Ishikawa (cell line): Measurements from ENCODE around the gene AKNA.
"Not testable (repeated sequence)": the region's sequence is repeated elsewhere in the genome, so short reads cannot be mapped to it uniquely, and the experiment has no call there.

ENCODE experiments used
- CEBPB ChIP-seq: IDR thresholded peaks from 2 replicates; pipeline ENCODE4 v1.6.1; 2012
- CREB1 ChIP-seq: IDR thresholded peaks from 2 replicates; pipeline ENCODE4 v1.6.1; 2012; ENCODE audit warnings: low read depth
- EGR1 ChIP-seq: IDR thresholded peaks from 2 replicates; pipeline ENCODE4 v1.6.1; 2012
- EP300 ChIP-seq: IDR thresholded peaks from 2 replicates; pipeline ENCODE4 v1.6.1; 2012; ENCODE audit warnings: borderline replicate concordance
- FOXM1 ChIP-seq: IDR thresholded peaks from 2 replicates; pipeline ENCODE4 v1.6.1; 2012; ENCODE audit warnings: low read depth, borderline replicate concordance
- NFIC ChIP-seq: IDR thresholded peaks from 2 replicates; pipeline ENCODE4 v1.6.1; 2012
- RAD21 ChIP-seq: IDR thresholded peaks from 2 replicates; pipeline ENCODE4 v1.6.1; 2012; ENCODE audit warnings: low read depth
- TAF1 ChIP-seq: IDR thresholded peaks from 2 replicates; pipeline ENCODE4 v1.6.1; 2012; ENCODE audit warnings: low read depth, mild to moderate bottlenecking
- TCF12 ChIP-seq: IDR thresholded peaks from 2 replicates; pipeline ENCODE4 v1.6.1; 2012; ENCODE audit warnings: low read depth
- TEAD4 ChIP-seq: IDR thresholded peaks from 2 replicates; pipeline ENCODE4 v1.6.1; 2012
- YY1 ChIP-seq: IDR thresholded peaks from 2 replicates; pipeline ENCODE4 v1.6.1; 2012; ENCODE audit warnings: low read depth
- ZBTB7A ChIP-seq: IDR thresholded peaks from 2 replicates; pipeline ENCODE4 v1.6.1; 2012; ENCODE audit warnings: low read depth
- TF ChIP-seq, protein P1 (sequence below): IDR thresholded peaks from 2 replicates; pipeline ENCODE4 v1.6.1; 2012
- TF ChIP-seq, protein P2 (sequence below): IDR thresholded peaks from 2 replicates; pipeline ENCODE4 v1.6.1; 2012
- TF ChIP-seq, protein P3 (sequence below): IDR thresholded peaks from 2 replicates; pipeline ENCODE4 v1.6.1; 2012; ENCODE audit warnings: low read depth, mild to moderate bottlenecking

AKNA gene

DNA sequence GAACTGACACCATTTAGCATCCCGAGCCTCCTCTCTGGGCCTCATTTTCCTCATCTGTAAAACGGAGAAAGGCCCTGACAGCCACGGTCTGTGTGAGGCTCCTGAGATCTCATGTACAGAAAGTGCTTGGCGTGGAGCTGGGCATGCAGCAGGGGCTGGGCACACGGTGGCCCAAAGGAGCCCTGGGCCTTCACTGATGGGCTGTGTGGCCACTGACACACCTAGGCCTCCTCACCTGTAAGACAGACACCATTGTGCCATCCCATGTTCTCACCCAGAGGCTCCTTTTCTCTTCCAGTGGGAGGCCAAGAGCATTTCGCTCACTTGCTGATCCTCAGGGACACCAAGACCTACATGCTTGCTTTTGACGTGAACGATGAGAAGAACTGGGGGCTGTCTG is 63.3 kb downstream of the AKNA start:
- TF ChIP-seq CEBPB (no peak), NFIC (no peak), RAD21 (no peak), TEAD4 (no peak), EGR1 (no peak), TAF1 (no peak), FOXM1 (no peak), TCF12 (no peak), YY1 (no peak), CREB1 (no peak), EP300 (no peak), ZBTB7A (no peak)
- TF ChIP-seq, protein P1, sequence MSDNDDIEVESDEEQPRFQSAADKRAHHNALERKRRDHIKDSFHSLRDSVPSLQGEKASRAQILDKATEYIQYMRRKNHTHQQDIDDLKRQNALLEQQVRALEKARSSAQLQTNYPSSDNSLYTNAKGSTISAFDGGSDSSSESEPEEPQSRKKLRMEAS = no peak
- TF ChIP-seq, protein P2, sequence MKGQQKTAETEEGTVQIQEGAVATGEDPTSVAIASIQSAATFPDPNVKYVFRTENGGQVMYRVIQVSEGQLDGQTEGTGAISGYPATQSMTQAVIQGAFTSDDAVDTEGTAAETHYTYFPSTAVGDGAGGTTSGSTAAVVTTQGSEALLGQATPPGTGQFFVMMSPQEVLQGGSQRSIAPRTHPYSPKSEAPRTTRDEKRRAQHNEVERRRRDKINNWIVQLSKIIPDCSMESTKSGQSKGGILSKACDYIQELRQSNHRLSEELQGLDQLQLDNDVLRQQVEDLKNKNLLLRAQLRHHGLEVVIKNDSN = no peak
- TF ChIP-seq, protein P3, sequence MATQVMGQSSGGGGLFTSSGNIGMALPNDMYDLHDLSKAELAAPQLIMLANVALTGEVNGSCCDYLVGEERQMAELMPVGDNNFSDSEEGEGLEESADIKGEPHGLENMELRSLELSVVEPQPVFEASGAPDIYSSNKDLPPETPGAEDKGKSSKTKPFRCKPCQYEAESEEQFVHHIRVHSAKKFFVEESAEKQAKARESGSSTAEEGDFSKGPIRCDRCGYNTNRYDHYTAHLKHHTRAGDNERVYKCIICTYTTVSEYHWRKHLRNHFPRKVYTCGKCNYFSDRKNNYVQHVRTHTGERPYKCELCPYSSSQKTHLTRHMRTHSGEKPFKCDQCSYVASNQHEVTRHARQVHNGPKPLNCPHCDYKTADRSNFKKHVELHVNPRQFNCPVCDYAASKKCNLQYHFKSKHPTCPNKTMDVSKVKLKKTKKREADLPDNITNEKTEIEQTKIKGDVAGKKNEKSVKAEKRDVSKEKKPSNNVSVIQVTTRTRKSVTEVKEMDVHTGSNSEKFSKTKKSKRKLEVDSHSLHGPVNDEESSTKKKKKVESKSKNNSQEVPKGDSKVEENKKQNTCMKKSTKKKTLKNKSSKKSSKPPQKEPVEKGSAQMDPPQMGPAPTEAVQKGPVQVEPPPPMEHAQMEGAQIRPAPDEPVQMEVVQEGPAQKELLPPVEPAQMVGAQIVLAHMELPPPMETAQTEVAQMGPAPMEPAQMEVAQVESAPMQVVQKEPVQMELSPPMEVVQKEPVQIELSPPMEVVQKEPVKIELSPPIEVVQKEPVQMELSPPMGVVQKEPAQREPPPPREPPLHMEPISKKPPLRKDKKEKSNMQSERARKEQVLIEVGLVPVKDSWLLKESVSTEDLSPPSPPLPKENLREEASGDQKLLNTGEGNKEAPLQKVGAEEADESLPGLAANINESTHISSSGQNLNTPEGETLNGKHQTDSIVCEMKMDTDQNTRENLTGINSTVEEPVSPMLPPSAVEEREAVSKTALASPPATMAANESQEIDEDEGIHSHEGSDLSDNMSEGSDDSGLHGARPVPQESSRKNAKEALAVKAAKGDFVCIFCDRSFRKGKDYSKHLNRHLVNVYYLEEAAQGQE = no peak

DNA sequence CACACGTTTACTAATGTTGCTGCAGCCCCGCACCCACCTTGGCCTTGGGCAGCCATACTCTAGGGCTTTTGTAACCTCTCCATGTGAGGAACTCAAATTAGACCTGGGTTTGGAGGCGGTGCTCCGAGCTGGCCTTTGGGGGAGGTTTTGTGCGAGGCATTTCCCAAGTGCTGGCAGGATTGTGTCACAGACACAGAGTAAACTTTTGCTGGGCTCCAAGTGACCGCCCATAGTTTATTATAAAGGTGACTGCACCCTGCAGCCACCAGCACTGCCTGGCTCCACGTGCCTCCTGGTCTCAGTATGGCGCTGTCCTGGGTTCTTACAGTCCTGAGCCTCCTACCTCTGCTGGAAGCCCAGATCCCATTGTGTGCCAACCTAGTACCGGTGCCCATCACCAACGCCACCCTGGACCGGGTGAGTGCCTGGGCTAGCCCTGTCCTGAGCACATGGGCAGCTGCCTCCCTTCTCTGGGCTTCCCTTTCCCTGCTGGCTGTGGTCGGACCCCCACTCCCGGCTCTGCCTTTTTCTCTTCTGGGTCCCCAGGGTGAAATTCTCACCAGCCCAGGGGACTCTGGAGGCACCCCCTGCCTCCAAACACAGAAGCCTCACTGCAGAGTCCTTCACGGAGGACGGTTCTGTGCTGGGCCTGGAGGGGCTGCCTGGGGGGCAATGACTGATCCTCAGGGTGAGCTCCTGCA is 64.8 kb downstream of the AKNA start, which contains the start of gene ORM1:
Gene ORM1, plus strand, starts transcription at position 268 of the 701 bp plus-strand sequence. Its CDS starts 36 bp downstream, at position 304.
- not testable (repeated sequence) for TF ChIP-seq CEBPB, TCF12, TAF1

DNA sequence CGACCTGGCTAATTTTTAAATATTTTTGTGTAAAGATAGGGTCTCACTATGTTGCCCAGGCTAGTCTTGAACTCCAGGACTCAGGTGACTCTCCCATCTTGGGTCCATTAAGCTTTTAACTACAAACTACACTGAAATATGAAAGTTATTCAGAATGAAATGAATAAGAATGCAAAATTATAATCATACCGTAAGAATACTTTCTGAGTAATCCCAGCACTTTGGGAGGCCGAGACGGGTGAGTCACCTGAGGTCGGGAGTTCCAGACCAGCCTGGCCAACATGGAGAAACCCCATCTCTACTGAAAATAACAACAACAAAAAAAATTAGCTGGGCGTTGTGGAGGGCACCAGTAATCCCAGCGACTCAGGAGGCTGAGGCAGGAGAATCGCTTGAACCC is 66.0 kb downstream of the AKNA start:
- no peak for TF ChIP-seq EGR1
- TF ChIP-seq TEAD4 = no peak
- TF ChIP-seq CEBPB = no peak
- TF ChIP-seq, protein P3 = no peak
- TF ChIP-seq YY1 = no peak
- TF ChIP-seq RAD21 = no peak
- no peak for TF ChIP-seq TAF1
- no peak for TF ChIP-seq CREB1
- no peak for TF ChIP-seq TCF12
- no peak for TF ChIP-seq NFIC
- TF ChIP-seq, protein P2 = no peak
- TF ChIP-seq FOXM1 = no peak
- TF ChIP-seq, protein P1 = no peak
- no peak for TF ChIP-seq EP300

DNA sequence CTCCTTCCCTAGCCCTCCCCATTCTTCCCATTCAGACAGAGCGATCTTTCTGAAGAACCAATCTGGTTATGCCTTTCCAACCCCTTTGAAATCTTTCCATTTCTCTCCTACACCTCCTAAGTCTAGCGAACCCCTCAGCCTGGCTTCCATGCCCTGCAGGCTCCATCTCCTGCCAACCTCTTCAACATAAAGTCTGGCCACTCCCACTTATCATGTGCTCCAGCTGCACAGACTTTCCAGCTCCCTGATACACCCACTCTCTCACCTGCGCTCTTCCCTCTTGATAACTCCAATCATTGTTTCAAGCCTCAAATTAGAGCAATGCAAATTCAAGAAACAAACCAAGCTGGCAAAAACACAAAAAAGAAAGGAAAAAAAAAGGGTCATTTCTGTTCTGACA is 68.6 kb downstream of the AKNA start:
- no peak for TF ChIP-seq NFIC
- no peak for TF ChIP-seq EP300
- TF ChIP-seq RAD21 = no peak
- TF ChIP-seq FOXM1 = no peak
- no peak for TF ChIP-seq YY1
- no peak for TF ChIP-seq CREB1
- no peak for TF ChIP-seq TEAD4
- no peak for TF ChIP-seq TCF12
- TF ChIP-seq, protein P1 = no peak
- TF ChIP-seq CEBPB = no peak
- TF ChIP-seq TAF1 = no peak

DNA sequence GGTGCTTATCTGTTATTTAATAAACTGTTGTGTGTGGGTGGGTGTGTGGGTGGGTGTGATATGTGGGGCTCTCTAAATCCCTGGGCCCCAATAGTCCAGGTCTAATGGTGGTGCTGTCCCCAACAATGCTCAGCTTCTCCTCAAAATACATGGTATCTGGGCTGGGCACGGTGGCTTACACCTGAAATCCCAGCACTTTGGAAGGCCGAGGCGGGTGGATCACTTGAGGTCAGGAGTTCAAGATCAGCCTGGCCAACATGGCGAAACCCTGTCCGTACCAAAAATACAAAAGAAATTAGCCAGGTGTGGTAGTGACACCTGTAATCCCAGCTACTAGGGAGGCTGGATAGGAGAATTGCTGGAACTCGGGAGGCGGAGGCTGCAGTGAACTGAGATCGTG is 69.4 kb downstream of the AKNA start:
- no peak for TF ChIP-seq EP300
- TF ChIP-seq, protein P2 = no peak
- TF ChIP-seq, protein P1 = no peak
- TF ChIP-seq, protein P3 = no peak
- no peak for TF ChIP-seq CREB1
- no peak for TF ChIP-seq YY1
- no peak for TF ChIP-seq CEBPB
- no peak for TF ChIP-seq RAD21
